HG03095 (cell line): ENCODE measurements around the gene CPTP.
A peak's percentile ranks its signal among the peaks of the same experiment; 100 is the strongest.

Experiments
- ATAC-seq: cut with Tn5 transposase; IDR thresholded peaks from one replicate; pipeline ENCODE4 v1.9.1; 2021; ENCODE audit warnings: moderate library complexity; ENCODE audit not compliant: unreplicated experiment

CPTP gene

GRCh38 chr1:1324524-1325287 is at the start of gene CPTP, which contains the start of gene INTS11:
Gene CPTP, plus strand, starts transcription at chr1:1324802. Its CDS starts 2,109 bp downstream, at chr1:1326911.
Gene INTS11, minus strand, starts transcription at chr1:1324660. Its CDS starts 52 bp downstream, at chr1:1324608.
- ATAC-seq, result peak; percentile 65

GRCh38 chr1:1274931-1275431 is 49.6 kb upstream of the CPTP start:
- ATAC-seq, result no peak

DNA sequence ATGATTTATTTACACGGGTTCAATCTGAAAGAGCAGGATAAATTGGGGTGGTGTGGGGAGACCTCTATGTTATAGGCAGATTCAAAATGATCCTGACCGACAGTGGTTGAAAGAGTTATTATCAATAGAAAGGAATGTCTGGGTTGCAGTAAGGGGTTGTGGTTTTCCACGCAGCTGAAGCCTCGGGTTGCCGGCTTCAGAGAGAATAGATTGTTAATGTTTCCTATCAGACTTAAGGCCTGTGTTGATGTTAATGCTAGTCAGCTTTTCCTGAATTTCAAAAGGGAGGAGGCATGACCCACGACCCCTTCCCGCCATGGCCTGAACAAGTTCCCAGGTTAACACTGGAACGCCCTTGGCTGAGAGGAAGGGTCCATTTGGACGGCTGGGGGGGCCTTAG is 48.8 kb upstream of the CPTP start:
- no peak for ATAC-seq

- ATAC-seq, result no peak
Observed at GRCh38 chr1:1278620-1279019, 46.0 kb upstream of the CPTP start.

GRCh38 chr1:1279028-1279427 is 45.6 kb upstream of the CPTP start:
- no peak for ATAC-seq

- no peak for ATAC-seq
Observed at GRCh38 chr1:1280782-1281481, 43.7 kb upstream of the CPTP start.

- no peak for ATAC-seq
Observed at GRCh38 chr1:1281533-1282321, 42.9 kb upstream of the CPTP start.

DNA sequence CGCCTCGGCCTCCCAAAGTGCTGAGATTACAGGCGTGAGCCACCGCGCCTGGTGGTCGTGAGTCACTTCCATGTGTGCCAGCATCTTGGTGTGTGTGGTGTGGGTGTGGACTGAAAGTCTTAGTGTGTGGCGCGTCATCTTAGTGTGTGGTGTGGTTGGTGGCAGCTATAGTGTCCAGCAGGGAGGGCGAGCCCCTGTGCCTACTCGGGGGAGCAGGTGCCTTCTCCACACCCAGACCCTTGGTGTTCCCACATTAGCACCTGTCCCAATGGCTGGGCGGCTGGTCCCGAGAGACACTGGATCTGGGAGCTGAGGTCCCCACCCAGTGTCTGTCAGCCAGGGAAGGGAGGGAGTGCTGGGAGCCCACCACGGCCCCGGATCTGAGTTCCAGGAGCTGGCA is 41.6 kb upstream of the CPTP start:
- no peak for ATAC-seq

- no peak for ATAC-seq
Observed at GRCh38 chr1:1283821-1284220, 40.8 kb upstream of the CPTP start.

DNA sequence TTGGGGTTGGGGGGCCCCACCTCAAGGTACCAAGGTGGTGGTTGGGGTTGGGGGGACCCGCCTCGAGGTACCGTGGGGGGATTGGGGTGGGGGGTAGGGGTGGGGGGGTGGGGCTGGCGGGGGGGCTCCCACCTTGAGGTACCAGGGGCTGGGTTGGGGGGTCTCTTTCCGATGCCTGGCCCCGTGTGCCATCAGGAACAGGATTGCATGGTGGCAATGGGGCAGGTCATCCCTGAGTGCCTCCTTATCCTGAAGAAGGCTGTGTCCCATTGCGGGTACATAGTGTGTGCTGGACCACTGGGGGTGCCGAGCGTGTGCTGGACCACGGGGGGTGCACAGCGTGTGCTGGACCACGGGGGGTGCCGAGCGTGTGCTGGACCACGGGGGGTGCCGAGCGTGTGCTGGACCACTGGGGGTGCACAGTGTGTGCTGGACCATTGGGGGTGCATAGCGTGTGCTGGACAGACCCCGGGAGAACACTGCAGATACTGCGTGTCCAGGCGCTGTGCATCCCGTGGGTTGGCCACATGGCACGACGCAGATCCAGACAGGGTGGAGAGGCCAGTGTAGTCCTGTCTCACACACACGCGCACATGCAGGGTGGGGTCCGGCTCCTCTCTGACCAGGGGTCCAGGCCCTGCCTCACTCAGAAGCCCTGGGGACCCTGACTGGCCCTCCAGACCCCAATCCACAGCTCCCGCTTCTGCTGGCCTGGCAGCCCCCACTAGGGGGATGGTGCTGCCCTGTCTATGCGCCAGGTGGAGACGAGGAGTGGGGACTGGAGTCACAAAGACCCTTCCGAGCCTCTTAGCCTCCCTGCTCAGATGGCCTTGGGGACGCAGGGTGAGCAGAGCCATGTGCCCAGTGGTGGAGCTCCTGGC is 40.1 kb upstream of the CPTP start:
- ATAC-seq, result no peak

DNA sequence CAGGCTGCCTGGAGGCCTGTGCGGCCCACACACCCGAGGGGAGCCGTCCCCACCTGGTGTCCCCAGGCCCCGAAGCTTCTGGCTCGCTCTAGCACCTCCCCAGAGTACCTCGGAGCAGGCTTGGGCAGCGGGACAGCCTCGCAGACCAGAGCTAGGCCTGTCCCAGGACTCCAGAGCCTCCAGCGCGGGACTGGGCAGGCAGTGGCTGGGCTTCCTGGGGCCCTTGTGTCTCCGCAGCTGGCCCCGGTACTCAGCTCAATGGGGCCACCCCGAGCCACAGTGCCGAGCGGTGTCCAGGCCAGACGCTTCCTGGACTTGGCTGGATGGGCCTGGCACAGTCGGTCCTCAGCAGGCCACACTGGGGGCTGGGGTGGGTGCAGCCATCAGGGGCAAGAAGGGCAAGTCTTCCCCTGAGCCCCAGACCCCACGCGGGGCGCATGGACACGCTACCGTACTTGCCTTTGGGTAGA is 39.5 kb upstream of the CPTP start:
- no peak for ATAC-seq

DNA sequence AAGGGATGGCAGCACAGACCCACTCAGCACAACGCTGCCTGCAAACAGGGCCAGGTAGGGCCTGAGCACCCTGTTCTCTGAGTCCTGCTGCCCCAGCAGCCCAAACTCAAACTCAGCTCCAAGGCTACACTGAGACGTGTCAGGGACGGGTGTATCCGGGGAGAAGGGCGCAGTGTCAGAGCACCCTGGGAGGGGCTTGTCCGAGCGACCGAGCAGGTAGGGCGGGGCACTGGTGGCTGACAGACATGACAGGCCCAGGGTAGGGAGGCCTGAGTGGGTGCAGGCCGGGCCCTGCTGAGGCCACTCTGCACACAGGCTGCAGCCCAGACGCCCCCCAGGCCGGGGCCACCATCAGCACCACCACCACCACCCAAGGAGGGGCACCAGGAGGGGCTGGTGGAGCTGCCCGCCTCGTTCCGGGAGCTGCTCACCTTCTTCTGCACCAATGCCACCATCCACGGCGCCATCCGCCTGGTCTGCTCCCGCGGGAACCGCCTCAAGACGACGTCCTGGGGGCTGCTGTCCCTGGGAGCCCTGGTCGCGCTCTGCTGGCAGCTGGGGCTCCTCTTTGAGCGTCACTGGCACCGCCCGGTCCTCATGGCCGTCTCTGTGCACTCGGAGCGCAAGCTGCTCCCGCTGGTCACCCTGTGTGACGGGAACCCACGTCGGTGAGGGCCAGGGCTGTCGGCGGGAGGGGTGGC is 38.8 kb upstream of the CPTP start:
- ATAC-seq, result no peak

DNA sequence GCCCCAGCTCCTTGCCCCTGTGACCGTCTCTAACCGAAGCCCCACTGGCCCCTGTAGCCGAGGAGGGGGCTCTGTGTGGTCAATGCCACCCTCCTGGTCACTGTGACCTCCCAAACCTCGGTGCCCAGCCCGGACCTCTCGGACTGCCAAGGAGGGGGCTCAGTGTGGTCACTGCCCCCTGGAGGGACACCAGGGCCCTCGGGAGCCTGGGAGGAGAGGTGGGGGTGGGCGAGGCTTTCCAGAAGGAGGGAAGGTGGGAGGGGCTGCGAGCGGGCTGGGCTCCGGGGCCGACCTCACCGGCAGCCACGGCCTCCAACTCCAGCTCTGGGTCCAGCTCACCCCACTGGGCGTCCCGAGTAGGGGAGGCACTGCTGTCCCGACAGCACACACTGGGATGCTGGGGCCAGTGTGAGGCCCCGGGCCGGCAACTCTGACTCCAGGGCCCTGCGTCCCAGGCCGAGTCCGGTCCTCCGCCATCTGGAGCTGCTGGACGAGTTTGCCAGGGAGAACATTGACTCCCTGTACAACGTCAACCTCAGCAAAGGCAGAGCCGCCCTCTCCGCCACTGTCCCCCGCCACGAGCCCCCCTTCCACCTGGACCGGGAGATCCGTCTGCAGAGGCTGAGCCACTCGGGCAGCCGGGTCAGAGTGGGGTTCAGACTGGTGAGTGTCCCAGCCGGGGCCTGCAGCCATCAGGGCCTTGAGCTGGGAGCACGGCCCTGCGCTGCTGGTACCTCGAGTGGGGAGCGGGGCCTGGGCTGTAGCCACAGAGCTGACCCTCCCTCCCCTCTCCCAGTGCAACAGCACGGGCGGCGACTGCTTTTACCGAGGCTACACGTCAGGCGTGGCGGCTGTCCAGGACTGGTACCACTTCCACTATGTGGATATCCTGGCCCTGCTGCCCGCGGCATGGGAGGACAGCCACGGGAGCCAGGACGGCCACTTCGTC is 38.0 kb upstream of the CPTP start:
- ATAC-seq, result no peak

DNA sequence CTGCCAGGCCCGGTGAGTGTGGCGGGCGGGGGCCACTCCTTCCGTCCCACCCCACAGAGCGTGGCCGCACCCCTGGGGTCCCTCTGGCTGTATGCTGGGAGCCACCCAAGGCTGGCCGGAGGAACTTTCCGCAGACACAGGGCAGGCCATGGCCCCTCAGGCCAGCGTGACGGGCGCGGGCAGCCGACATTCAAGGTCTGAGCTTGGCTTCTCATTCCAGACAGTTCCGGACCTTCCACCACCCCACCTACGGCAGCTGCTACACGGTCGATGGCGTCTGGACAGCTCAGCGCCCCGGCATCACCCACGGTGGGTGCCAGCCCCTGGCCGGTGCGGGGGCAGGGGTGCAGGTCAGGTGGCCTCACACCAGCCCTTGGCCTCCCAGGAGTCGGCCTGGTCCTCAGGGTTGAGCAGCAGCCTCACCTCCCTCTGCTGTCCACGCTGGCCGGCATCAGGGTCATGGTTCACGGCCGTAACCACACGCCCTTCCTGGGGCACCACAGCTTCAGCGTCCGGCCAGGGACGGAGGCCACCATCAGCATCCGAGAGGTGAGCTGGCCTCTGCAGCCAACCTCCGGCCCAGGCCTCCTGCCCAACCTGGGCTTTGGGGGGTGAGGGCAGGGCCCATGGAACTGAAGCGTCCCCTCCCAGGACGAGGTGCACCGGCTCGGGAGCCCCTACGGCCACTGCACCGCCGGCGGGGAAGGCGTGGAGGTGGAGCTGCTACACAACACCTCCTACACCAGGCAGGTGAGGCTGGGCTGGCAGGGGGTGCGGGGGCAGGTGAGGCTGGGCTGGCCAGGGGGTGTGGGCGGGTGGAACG is 37.1 kb upstream of the CPTP start:
- no peak for ATAC-seq

GRCh38 chr1:1290238-1290731 is 34.3 kb upstream of the CPTP start:
- ATAC-seq, result no peak

DNA sequence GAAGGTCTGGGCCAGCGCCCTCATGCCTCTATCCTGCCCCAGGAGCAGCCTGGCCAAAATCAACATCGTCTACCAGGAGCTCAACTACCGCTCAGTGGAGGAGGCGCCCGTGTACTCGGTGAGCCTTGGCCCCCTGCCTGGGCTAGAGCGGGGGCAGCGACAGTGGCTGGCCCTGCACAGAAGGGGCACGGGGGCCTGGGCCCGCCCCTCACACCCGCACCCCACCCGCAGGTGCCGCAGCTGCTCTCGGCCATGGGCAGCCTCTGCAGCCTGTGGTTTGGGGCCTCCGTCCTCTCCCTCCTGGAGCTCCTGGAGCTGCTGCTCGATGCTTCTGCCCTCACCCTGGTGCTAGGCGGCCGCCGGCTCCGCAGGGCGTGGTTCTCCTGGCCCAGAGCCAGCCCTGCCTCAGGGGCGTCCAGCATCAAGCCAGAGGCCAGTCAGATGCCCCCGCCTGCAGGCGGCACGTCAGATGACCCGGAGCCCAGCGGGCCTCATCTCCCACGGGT is 33.5 kb upstream of the CPTP start:
- no peak for ATAC-seq
